Stimulated activated CD8-positive, alpha-beta memory T cell treated with anti-CD3 and anti-CD28 coated beads, Interleukin-15, amount 100 ng/mL, for 48 hours (primary cell): Measurements from ENCODE around the gene C3orf22.

Experiments used
- DNase-seq, 2 donors: peaks; one replicate each; pipeline ENCODE4 v3.0.0-alpha.2; 2020; ENCODE audit warnings: low read depth in 2 of 2

The C3orf22 gene

DNA sequence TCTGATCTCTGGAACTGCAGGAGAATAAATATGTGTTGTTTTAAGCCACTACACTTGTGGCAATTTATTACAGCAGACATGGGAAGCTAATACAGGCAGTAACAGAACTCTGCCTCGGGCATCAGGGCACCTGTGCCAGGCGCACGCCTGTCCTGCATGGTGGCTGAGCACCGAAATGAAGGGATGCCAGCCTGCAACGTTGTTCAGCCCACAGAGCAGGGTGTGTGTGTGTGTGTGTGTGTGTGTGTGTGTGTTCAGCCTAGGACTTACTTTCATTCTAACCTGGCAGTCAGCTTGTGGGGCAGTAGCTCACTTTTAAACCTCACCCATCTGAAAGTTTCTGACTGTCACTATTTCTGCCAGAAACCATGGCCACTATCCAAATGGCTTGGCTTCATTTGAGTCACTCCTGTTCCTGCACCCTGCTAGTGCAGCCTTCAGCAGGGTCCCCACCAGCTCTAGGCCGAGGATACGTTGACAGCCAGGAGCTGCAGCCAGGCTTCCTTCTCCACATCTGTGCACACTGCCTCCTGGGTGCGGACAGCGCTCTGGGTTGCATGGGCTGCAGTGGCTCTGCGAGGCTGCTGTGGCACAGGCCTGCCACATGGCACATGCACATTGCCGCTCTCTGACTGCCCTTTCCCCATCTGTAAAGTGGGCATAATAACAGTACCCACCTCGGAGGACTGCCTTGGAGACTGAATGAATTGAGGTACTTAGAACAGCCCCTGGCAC lies 45.6 kb downstream of the C3orf22 start:
- DNase-seq, result no peak

DNA sequence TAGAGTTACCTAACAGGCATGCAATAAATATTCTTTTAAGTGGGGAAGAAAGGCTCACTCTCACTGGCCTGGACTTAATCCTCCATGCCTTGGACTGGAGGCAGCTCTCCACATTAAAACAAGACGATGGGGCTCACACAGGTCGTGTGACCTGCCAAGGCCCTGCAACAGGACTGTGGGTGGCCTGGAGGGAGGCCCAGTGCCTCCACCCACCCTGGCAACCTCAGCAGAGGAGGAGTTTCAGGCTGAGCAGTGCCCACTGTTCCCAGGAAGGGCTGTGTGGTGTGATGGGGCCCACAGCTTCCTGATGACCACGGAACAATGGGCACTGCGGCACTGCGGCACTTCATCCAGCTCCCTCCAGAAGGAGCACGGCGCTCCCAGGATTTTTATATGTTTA lies 46.7 kb downstream of the C3orf22 start:
- no peak for DNase-seq

DNA sequence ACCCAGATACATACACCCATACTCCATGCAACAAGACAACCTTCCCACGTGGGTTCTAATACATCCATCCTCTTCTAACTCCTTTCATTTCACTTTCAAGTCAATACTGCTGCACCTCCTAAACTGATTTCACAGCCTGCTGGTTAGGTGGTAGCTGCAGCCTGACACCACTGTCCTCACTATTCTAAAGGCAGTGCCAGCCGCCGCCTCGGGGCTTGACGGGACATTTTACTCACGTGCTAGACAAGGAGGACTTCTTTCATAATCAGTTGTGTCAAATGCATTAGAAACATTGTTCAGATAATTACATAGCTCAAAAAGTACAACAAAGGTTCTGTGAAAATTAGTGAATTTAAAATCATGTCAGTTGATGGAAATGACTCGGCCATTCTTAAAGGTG lies 47.4 kb downstream of the C3orf22 start:
- DNase-seq, result no peak

DNA sequence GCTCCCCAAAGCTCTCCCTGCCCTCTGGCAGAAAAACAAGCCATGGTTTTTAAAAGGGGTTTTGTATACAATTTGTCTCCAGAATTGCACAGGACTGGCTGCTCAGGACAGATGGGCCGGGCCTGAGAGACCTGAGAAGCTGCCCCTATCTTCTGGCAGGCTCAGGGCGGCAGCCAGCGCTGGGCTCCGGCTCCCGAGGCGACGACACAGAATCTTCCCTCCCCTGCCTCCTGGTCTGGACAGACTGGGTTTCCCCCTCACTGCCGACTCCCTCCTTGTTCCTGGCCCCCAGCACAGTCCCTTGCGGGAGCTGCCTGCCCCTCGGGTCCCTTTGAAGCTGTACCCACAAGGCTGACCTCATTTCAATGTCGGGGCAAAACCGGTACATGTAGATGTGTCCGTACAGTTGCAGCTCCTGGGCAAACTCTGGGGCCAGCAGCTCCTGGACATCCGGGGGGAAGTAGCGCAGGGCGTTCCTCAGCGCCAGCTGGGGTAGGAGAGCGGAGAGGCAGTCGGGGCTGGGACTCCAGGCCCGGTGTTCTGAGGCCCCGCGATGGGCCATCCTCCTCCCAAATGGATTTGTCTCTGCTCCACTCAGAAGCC lies 48.3 kb downstream of the C3orf22 start:
- no peak for DNase-seq

DNA sequence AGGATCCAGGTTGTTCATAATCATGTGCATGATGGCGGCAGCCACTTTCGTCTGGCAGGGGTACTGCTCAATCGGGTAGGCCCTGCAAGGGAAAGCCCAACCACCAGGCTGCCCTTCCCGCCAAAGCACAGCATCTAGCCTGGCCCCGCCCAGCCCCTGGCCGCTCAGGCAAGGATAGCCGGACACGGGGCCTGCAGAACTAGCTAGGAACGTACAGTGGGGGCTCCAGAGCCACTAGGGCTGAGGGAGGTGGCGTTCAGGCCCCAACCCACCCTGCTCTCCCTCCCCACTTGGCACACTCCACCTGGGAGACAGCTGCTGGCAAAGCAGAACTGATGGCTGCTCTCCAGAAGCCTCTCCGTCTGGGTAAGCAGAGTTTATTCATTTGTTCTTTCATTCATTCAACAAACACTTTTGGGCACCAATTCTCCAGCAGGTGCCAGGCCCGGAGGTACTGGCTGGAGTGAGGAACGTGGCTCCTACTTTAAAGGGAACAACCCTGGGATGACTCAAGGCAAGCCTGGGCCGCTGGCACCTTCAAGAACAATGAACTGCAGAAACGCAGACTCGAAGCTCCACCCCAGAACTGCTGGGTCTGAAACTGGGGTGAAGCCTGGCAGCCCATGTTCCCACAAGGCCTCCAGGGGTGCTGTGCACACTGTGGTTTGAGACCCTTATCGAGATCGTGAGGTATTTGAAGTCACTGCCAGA lies 49.0 kb downstream of the C3orf22 start:
- no peak for DNase-seq

DNA sequence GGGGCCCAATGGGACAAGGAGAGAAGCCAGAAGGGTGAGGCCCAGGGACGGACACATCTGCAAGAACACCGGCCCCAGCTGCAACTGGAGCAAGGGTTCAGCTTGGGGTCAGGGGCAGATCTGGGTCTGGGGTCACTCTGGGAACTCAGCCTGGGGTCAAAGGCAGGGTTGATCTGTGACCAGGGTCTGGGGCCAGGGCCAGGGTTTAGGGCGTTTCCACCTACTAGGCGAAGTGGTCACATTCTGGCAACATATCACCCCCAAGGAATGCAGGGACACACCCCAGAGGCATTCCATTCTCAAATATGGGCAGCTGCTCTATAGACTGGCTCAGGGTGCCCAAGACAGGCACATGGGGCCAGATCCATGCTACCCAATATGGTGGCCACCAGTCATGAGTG lies 50.2 kb downstream of the C3orf22 start:
- no peak for DNase-seq

DNA sequence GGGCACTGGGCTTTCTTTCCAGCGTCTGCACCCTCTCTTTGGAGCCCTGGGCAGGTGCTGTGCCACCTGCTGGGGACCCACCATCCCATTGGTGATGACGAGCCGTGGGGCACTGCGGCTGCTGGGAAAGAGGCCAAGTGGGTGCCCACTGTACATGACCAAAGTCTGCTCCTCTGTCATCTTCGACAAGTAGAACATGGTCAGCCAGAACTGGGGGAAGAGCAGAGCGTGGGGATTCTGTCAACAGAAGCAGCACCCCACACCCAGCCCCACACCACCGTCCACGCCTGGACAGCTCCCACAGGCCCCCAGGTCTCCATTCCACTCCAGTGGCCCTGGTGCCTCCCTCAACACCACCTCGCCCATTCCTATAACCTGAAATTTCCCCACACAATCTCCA lies 50.8 kb downstream of the C3orf22 start:
- DNase-seq, result no peak

DNA sequence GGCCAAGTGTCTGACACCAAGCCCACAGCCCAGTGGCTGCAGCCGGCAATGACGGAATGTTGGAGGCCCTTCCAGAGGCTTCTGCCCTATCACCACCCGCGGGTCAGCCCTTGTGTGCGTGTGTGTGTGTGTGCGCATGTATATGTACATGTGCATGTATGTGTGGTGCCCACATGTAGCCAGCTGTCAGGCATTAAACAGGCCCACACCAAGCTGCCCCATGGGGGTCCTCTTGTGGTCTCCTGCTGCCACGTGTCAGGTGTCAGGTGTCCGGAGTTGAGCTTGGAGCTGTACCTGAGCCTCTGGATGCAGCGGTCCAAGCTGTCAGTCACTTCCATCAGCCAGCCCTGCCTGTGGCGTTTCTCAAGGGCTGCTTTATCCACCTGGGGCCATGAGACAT lies 55.0 kb downstream of the C3orf22 start:
- DNase-seq, result no peak

DNA sequence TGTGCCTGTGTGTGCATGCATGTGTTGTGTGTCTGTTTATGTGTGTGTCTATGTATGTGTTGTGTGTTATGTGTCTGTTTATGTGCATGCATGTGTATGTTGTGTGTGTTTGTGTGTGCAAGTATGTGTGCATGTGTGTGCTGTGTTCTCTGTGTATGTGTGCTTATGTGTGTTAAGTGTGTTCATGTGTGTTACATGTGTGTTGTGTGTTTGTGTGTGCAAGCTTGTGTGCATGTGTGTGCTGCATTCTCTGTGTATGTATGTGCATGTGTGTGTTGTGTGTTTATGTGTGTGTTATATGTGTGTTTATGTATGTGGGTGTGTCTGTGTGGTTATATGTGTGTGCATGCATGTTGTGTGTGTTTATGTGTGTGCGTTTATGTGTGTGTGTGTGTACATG lies 56.1 kb downstream of the C3orf22 start:
- DNase-seq, result no peak

DNA sequence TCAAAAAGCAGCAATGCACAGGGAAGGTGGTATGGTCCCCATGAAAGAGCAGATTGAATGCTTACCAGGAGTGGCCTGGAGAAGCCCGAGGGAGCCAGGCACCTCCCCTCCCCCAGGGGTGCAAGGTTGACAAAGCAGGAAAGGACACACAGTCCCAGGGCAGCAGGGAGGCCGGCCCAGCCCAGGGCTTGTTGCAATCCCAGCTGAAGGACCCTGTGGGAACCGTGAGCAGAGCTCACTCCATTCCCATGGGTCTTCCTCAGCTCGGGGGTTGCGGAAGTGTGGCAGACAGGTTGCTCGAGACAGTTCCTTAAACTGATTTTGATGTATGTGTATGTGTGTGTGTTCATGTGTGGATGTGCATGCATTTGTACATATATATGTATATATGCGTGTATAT lies 57.0 kb downstream of the C3orf22 start:
- no peak for DNase-seq

DNA sequence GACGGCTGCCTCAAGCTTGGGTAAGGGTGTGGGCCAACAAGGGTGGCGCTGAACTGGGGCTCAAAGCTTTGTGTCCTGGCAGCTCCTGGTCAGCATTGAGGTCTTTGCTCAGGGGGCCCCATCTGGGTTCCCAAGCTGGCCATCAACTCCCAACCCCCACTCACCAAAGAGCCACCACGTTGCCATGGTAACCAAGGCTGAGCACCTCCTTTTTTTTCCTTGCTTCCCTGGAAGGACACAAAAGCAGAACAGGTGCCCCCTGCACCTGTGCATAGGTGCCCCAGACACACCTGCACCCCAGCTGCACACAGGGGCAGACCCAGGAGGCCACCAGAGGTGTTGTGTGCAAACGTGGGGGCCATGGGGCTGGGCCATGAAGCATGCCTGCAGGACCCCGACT lies 57.7 kb downstream of the C3orf22 start:
- no peak for DNase-seq

DNA sequence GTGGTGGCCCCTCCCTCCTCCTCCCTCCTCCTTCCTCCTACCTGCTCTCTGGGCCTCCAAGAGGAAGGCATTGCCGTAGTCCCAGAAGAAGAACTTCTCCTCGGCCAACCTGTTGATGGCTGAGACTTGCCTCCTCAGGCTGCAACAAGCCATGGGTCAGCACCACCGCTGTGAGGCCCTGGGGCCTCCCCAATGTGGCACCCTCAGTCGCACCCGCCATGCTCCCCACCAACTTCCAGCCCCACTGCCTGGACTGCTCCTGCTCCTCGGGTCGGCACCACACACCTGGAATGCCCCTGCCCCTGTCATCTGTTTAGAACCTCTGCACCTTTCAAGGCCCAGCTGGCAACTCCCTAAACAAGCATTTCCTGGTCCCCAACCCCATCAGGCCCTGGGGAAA lies 58.7 kb downstream of the C3orf22 start:
- DNase-seq, result no peak
